GM04504 (cell line): Measurements from ENCODE around the gene CARMIL1.
"Not testable (repeated sequence)": the region's sequence is repeated elsewhere in the genome, so short reads cannot be mapped to it uniquely, and the experiment has no call there.

Experiments used
- DNase-seq: peaks from one replicate; pipeline ENCODE4 v3.0.0-alpha.2; 2012; ENCODE audit warnings: low read depth

CARMIL1 gene

DNA sequence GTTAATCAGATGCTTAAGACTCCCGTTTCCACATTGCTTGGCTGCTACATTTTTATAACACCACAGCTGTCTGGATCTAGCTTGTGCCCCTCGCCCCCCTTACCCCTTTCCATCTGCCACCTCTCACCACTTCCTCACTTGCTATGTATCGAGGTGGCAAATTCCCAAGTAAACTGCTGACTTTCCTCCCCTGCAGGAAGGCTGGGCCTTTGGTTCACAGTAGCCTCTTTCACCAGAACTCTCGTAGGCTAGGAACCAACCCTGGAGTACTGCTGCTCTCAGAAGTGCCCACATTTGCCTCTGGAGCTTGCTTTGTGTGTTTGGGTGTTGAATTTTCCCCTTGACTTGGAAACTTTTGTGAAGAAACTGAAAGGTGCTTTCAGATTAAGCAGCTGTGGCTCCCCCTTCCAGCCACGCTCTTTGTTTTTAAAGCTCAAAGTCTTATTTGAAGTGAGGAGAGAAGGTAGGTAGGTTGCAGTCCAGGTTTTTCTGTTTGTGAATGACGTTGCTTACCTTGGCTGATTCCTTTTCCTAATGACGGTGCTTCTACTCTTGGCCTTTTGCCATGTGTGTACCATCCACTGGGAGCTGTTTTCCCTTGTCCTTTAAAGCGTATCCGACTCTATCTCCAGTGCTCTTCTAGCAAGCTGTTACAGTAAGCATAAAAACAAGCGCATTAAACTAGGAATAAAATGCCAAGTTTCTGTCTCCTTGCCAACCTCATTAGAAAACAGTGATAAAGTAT lies 90.4 kb downstream of the CARMIL1 start:
- no peak for DNase-seq

DNA sequence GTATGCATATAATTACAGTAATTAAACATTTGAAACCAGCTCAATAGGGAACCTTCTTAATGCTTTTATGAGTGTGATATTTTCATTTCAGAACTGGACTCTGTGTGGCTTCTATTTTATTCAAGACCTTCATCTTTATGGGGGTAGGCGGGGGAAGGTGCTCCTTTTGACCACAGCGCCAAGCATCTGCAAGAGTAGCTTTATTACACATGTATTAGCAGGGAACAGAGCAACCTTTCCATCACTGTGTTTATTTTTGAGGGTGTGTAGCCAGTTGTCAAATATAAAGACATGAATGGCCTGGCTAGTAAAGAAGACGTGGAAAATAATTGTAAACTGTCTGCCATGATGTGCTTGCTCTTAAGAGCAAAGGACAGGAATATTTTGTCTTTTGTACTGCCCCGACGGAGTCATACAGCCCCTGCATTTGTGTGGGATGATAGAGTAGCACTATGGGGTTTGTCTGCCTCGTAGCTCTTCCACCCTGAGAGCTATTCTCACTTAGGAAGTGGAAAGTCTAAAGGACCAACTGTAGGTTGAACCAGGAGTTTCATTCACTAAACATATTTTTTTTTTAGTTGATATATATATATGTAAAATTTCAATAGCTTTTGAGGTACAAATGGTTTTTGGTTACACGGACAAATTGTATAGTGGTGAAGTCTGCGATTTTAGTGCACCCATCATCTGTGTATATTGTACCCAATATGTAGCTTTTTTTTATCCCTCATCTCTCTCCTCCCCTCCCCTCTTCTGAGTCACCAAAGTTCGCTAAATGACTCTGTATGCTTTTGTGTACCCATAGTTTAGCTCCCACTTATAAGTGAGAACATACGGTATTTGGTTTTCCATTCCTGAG lies 91.2 kb downstream of the CARMIL1 start:
- DNase-seq = no peak

DNA sequence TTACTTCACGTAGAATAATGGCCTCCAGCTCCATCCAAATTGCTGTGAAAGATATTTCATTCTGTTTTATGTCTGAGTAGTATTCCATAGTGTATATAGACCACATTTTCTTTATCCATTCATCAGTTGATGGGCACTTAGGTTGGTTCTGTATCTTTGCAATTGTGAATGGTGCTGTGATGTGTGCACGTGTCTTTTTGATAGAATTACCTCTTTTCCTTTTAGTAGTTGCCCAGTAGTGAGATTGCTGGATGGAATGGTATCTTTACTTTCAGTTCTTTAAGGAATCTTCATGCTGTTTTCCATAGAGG lies 91.8 kb downstream of the CARMIL1 start:
- DNase-seq = no peak

DNA sequence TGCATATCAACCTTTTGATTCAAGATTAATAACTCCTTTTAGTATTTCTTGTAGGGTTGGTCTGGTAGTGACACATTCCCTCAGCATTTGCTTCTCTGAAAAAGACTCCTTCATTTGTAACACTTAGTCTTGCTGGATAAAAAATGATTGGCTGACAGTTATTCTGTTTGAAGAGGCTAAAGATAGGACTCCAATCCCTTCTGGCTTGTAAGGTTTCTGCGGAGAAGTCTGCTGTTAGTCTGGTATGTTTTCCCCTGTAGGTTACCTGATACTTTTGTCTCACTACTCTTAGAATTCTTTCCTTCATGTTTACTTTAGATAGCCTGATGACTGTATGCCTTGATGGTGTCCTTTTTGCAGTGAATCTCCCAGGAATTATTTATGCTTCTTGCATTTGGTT lies 96.0 kb downstream of the CARMIL1 start:
- no peak for DNase-seq

DNA sequence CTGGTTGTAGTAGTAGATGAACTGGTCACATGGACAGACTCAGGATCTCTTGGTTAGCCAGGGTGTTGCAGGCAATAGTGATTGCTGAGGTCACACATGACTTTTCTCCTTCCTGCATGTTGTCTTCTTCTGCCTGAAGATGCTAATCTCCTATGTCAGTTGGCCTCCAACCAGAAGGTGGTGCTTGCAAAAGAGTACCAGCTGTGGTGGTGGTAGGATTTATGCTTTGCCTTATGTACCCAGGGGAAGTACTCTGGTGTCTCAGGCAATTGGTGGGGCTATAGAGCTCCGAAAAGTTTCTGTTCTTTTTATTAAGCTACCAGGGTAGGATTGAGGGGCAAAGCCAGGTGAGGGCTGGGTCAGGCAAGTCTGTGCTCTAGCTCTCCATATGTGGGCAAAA lies 98.5 kb downstream of the CARMIL1 start:
- no peak for DNase-seq

DNA sequence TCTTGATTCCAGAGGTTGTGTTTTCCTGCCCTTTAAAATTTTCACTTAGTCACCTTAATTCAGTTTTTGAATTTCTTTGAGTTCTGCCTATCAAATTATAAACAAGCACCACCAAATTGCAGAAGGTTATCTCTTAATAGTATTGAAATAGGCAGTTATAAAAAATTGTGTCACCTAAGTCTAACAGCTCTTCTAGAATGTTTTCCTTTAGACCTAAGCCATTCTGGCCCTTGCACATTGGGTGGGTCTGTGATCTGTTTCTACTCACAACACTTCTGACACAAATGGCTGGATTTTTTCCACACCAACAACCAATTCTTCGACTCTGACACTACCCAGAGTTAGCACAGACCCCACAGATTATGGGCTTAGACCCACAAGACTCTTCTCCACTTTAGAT lies 101.9 kb downstream of the CARMIL1 start:
- no peak for DNase-seq

DNA sequence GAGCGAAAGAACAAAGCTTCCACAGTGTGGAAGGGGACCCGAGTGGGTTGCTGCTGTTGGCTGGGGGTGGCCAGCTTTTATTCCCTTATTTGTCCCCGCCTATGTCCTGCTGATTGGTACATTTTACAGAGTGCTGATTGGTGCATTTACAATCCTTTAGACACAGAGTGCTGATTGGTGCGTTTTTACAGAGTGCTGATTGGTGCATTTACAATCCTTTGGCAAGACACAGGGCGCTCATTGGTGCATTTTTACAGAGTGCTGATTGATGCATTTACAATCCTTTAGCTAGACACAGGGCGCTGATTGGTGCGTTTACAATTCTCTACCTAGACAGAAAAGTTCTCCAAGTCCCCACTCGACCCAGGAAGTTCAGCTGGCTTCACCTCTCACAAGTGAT lies 103.3 kb downstream of the CARMIL1 start:
- not testable (repeated sequence) for DNase-seq

DNA sequence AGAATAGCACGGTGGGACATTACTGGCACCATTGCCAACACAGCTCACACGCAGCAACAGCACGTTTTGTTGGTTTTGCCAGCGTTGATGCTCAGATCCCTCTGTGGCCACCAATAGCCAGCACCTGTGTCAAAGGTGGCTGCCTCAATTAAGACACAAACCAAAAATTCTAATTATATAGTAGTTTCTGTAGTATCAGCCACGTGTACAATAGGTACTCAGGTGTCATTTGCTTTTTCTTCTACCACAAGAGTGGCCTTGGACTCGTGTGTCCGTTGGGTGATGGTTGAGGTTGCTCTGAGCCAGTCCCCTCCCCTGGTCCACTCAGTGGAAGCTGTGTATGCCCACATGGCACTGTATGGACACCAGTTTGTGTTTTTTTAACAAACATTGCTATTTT lies 105.1 kb downstream of the CARMIL1 start:
- DNase-seq = no peak

DNA sequence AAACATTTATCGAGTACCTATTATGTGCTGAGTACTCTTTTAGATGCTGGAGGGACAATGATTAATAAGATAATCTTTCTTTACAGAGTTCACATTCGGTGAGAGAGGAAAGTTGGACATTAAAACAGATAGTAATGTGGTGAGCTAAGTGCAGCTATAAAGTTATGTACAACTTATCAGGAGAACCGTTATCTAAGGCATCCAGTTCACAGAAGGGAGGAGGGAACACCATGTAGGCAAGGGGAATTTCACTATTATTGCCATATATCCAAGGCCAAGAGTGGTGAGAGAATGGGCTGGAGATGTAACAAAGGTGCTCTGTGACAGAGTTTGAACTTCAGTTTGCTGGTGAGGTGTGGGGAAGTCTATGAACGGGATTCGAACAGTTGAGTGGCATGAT lies 105.8 kb downstream of the CARMIL1 start:
- no peak for DNase-seq

DNA sequence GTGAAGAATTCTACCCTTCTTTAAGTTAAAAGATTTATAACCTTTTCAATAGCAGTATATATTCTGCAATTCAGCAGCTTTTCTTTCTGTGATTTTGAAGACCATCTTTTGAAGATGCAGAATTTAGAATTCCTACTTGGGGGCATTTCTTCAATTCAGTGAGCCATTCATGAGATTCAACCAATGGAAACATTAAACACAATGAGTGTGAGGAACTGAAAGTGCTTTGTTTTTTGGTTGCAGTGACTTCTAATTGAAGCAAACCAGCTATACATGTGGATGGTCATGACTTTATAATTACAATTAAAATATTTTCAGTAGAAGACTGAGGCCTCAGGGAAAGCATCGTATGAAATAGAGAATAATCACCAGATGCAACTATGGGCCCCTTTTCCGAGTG lies 108.3 kb downstream of the CARMIL1 start:
- DNase-seq = no peak

DNA sequence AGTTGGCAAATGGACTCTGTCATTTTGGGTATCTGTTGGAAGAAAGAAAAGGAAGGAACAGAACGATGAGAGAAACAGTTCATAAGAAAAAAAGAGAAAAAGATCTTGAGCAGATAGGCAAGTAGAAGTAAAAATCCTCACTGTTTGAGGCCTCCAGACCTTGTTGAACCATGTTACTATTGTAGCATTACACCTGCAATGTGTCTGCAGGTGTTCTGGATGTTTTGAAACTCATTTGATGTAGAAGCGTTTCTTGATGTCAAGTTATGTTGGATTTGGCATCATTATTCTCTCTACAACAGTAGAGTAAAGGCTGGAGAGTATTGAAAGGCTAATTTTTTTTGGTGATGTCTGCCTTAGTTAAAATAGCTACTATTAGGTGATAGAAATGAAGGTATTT lies 108.7 kb downstream of the CARMIL1 start:
- DNase-seq = no peak

DNA sequence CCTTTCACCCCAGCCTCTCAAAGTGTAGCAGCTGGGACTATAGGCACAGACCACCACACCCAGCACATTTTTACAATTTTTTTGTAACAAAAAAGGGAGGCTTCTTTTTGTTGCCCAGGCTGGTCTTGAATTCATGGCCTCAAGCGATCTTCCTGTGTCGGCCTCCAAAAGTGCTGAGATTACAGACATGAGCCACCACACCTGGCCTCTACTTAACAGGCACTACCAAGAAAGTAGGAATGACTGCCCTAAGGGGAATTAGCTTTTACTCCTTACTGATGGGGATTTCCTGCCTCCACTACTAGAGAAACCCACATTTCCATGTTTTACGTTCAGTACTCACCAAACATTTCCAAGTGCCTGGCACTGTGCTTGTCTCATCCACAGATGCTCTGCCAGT lies 109.6 kb downstream of the CARMIL1 start:
- DNase-seq = no peak

DNA sequence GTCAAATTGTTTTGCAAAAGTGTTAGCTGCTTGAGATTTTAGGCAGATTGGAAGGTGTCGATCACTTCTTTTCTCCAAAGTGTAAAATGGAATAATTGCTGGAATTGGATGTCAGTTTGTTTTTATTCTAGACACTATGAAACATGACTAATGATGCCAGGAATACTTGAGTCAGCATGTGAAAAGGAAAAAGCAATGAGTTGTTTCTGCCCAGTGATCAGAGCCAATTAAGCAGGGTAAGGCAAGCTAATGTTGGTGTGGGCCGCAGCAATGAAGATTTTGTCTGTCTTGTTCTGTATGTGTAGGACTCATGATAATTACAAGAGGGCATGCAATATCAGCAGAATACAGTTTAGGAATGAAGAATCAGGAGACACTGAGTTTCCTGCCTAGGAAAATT lies 110.3 kb downstream of the CARMIL1 start:
- DNase-seq = peak; percentile 16

DNA sequence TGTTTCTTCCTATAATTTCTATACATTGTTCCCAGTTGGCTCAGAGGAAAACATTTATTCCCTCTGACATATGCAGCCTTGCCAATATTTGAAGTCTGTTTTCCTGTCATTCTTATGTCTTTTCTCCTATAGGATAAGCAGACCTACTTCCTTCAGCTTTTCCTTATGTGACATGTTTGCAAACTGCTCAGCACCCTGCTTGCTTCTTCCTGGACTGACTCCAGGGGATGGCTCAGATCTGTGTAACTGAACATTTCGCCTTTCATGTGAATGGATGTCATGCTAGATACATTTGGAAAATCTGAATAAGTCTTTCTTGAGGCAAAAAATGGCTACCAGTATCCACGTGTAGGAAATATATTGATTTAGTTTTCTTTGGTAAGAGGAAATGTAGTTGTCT lies 113.2 kb downstream of the CARMIL1 start:
- DNase-seq = no peak

DNA sequence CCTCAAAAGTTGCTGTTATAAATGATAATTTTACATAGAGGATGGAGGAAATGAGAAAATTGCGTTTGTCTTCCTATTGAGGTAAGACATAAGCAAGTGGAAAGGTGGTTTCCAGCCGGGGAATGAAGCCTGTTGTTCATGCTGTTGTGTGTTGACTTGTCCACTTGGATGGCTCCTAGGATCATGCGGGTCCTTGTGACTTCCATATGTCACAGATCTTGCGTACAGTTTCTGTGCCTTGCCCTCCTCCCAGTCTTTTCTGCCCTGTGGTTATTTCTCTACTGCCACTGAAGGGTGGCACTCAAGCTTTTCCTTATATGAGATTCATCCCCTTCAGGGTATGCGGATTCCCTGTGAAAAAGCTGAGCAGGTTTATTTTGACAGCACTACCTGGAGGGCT lies 116.6 kb downstream of the CARMIL1 start:
- no peak for DNase-seq

DNA sequence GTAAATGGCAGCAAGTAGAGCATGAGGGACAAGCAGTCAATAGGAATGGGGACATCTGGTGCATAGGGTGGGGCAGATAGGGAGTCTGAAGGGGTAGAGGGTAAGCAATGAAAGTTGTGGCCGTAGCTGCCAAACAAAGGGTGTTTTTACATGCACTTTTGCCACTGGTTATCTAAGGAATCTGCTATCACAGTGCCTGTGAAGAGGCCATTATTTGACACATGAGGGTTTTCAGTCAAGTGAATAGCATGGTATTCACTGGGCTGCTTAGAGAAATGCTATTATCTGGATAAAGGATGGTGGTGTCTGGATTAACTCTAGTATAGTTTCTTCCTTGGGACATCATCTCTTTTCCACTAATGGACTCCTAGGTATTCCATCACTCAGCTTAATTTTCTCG lies 118.2 kb downstream of the CARMIL1 start:
- no peak for DNase-seq

DNA sequence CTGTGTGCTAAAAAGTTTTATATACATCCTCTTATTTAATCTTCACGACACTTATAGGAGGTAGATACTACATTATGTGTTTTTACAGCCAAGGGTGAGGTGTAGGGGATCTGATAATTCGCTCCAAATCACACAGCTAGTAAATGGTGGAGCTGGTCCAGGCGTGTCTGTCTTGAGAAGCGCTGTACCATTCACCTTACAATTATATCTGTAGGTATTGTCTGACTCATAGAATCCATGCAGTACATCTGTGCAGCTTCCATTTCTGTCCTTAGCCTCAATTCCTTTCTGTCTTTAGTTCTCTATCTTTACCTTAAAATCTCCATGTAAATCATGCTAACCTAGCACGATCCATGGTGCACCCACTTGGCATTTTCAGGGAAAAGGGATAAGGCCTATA lies 120.7 kb downstream of the CARMIL1 start:
- no peak for DNase-seq

DNA sequence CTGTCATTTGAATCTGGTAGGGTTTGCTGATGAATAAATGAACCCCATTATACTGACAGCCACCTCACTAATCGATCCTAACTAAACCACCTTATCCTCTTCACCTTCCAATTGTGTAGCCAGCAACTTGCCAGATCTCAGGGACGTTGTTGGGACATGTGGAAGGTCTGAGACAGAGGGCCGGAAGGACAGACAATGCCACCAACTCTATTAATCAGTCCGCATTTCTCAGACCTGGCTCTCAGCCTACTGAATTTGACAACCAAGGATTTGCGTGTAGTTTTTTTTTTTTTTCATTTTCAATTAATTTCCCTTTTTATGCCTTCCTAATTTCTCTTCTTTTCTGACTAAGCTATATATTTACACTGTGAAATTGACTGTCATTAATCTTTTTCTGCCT lies 122.5 kb downstream of the CARMIL1 start:
- DNase-seq = no peak

DNA sequence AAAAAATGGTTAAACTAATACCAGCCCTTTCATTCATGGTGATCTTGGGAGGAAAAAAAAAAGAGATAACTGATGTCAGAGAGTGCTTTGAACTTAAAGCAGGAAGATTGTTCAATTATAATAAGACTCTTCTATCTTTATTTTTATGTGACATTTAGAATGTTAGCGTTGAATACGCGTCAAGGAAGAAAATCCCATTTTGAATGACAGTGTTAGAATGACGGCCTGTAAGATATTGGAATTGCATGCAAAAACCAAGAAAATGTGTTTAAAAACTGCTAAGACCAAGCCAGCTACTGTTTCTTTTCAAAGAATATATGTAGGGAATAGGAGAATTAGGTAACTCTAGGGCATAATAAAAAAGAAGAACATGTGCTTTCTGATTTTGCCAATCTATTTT lies 123.0 kb downstream of the CARMIL1 start:
- DNase-seq = no peak

DNA sequence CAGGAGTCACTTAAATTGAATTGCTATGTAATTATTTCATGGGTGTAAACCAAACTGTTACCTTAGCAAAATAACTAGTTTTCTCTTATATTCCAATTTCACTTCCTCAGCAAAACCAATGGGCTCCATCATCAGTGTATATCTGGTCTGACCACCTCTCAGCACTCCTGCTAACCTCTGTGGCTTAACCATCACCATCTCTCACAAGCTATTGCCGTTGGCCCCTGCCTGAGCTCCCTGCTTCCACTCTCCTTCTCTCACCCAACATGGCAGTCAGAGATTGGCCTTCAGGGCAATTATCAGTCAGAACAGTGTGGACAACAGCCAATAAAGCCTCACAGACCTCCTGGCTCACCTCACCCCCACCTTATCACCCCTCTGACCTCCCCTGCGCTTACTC lies 124.0 kb downstream of the CARMIL1 start:
- DNase-seq = no peak

DNA sequence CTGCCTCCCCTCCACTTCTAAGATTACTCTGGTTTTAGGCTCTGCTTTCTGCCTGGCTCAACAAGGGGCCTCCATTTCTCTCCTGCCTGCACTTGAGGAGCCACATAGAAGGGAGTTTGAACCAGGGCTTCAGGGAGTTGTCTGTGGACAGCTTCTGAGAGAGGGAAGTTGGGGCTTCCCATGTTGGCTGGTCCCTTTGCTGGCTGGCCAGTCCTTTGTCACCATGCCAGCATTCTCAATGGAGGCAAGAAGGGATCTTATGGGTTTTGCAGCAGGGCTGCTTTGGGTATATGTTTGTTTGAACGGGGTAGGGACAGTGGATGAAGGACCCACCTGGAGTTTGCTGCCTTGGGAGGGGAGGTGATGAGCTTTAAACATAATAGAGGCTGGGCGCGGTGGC lies 124.9 kb downstream of the CARMIL1 start:
- no peak for DNase-seq

DNA sequence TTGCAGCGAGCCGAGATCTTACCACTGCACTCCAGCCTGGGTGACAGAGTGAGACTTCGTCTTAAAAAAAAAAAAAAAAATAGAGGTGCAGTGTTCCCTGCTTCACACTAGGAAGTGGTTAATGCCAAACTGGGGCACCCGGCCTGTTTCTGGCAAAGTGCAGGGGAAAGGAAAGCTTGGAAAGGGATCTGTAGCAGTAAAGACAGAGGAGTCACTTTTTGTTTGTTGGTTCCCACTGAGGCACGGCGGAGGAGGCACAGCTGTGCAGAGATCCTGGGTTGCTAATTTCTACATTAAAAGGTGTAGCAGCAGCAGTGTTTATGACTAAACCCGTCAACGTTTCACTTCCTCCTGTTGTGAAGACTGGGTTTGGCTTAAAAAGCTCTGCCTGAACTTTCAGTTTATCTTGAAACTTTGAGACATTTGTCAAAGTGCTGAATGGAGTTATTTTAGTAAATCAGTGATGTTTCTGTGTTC lies 125.6 kb downstream of the CARMIL1 start:
- DNase-seq = no peak

DNA sequence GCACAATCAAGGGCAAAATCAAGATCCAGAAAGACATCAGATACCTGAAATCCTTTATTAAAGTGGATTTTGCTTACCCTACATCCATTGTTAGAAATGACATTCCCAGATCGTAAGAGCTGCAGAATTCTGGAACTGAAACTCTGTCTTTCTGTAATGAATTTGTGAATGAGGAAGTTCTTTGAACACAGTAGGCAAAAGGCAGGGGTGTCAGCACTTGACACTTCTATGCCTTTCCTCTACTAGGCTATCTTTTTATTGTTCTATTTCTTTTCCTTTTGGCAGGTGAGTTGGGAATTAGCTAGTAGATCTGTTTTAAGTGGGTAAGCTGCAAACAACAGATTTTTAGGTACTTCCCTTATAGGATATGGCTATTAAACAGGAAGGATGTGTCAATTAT lies 126.3 kb downstream of the CARMIL1 start:
- DNase-seq = no peak

DNA sequence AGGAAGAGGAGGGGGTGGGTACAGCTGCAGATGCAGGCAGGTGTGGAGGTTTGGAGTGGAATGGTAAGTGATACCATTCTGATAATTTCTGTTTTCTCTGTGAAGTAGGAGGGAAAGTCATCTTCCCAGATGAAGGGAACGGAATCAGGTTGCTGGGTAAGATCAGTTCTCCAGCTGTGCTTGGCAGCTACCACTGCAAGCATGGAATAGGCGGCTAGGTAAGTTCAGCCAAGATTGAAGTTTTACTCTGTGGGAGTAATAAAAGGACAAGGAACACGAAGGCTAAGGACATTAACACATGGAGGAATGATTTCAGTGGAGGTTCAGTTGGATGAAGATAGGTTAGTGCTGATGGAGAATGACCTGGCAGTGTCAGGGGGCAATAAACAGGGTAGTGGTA lies 128.3 kb downstream of the CARMIL1 start:
- no peak for DNase-seq
